Right lobe of liver (tissue), 4 donors: ENCODE data around the gene SNAPC1.

Source experiments
- POLR2A ChIP-seq: fragments of 450-650 bp; IDR thresholded peaks from one replicate; pipeline ENCODE4 v1.6.1; 2017; ENCODE audit warnings: antibody characterized with exemption, mild to moderate bottlenecking
- TF ChIP-seq, protein P1 (sequence below), 4 donors: fragments of 200-600 bp in 3 of 4; fragments of 450-650 bp in 1 of 4; IDR thresholded peaks; one replicate each; pipeline versions ENCODE4 v1.5.1 to v1.8.0; 2016 to 2022; ENCODE audit warnings: antibody characterized with exemption in 4 of 4, mild to moderate bottlenecking in 2 of 4
- donor health status: DM: no; HTN: no; CAD: no.
- donor health status: DM: no; HTN: no; CAD: no.
- donor health status: DM: no; HTN: yes; CAD: no.

DNA sequence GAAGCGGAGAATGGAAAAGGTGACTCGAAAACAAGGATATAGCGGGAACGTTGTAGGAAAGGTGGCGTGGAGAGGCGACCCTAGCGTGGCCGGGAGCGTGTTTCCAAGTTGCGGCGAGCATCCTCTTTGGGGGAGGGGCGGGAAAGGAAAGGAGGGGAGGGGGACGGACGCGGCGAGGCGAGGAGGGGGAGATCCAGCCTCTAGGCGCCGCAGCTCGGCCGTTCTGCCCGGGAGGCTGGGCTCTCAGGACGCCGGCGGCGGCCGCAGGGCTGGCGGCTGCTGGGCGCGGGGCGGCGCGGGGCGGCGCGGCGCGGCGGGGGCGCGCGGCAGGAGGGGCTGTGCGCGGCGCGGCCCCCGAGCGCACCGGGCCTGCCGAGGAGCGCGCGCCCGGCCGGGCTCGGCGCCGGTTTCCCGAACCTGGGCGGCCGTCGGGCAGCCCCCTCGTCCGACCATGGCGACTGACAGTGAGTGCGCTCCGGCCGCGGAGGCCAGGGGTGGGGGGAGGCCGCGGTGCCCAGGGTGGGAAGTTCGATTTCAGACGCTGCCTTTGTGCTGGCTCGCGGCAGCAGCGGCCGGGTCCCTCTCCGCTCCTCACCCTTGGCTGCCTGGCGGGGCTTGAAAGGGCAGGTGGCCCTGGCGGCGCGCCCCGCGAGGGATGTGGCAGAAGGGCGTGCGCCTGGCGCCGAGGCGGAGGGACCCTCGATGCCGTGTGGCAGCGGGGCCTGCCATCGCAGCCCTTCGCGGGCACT, 50.3 kb downstream of the SNAPC1 start, which contains the start of gene SYT16:
- TF ChIP-seq, protein P1, sequence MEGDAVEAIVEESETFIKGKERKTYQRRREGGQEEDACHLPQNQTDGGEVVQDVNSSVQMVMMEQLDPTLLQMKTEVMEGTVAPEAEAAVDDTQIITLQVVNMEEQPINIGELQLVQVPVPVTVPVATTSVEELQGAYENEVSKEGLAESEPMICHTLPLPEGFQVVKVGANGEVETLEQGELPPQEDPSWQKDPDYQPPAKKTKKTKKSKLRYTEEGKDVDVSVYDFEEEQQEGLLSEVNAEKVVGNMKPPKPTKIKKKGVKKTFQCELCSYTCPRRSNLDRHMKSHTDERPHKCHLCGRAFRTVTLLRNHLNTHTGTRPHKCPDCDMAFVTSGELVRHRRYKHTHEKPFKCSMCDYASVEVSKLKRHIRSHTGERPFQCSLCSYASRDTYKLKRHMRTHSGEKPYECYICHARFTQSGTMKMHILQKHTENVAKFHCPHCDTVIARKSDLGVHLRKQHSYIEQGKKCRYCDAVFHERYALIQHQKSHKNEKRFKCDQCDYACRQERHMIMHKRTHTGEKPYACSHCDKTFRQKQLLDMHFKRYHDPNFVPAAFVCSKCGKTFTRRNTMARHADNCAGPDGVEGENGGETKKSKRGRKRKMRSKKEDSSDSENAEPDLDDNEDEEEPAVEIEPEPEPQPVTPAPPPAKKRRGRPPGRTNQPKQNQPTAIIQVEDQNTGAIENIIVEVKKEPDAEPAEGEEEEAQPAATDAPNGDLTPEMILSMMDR (IDR thresholded peaks at IDR 0.05) = no peak
- TF ChIP-seq POLR2A = no peak
